Parietal lobe (tissue), 2 donors: ENCODE data around the gene ANKRD42. TPM values are rescaled to one million over a fixed set of nuclear protein-coding genes. Genes with fewer than 3 reads are reported as not detected.

Experiments
- small RNA-seq: library from RNA; depleted of rRNA; stranded (forward); fragments of <200 nt; gene quantifications from one replicate; pipeline ENCODE3, GENCODE V24; 2014; ENCODE audit warnings: low replicate concordance
- total RNA-seq: library from RNA; depleted of rRNA; stranded (reverse); fragments of >200 nt; gene quantifications from one replicate; pipeline ENCODE4 v1.2.3, GENCODE V29; 2014

Gene ANKRD42
- 8.1 TPM for total RNA-seq

DNA sequence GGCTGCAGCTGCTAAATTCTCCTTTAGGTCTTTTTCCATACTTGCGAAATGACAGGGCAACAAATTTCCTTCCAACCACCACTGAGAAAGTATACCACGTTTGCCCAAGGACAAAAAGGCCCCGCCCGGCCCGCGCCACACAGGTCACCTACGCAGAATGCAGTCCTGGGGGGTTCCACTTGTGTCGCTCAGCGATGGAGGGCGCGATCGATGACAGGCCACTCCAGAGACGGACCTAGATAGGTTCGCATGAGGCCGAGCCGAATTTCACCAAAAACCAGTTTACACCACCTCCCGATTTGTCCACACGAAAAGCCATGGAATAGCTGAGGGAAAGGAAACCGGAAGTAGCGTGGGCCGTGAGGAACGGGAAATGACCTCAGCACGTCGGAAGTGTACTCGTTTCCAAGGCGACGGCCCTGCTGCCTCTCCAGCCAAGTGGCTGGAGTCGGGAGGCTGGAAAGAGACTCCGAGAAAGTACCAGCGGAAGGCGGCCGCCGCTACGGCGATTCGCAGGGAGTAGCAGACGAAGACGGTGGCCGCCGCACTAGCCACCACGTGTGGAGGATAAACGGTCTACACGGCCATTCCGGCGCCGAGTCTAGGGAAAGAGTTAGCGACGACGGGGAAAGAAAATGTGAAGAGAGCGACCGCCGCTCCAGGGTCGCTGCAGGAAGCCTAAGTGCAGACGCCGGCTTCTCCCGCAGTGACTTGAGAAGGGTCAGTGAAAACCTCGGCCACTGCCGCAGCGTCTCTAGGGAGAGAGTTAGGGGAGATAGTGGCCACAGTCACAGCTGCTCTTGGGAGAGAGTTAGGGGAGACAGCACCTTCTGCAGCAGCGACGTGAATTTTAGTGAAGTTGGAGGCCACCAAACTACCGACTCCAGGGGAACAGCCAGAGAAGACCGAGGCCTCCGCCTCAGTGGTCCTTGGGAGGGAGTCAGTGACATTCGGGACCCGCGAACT, at the start of gene ANKRD42:
ANKRD42 (plus strand) TSS at position 398 of the 966 bp plus-strand sequence. CDS start 959 bp downstream, outside the sequence.

DNA sequence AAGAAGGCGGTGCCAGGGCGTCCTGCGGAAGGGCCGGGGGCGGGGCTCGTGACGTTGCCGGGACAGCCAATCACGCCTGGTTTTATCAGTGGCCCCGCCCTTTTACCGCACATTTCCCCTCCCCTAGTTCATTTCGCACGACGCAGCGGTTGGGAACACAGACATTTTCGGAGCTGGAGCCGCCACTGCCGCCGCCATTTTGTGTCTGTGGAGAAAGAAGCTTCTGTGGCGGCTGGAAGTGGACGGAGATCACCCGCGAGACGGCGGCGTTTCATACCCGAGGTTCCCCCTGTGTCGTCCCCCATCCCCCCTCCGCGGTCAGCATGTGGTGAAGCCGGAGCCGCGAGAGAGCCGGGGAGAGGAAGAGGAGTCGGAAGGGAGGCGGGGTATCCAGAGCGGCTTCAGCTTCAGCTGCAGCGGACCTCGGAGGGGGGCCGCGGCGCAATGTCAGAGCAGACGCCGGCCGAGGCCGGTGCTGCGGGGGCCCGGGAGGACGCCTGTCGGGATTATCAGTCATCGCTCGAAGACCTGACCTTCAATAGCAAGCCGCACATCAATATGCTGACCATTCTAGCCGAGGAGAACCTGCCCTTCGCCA, 36.4 kb upstream of the ANKRD42 start, which contains the start of gene PCF11:
PCF11 (plus strand) TSS at position 136 of the 598 bp plus-strand sequence; CDS start at position 445, 309 bp downstream.

DNA sequence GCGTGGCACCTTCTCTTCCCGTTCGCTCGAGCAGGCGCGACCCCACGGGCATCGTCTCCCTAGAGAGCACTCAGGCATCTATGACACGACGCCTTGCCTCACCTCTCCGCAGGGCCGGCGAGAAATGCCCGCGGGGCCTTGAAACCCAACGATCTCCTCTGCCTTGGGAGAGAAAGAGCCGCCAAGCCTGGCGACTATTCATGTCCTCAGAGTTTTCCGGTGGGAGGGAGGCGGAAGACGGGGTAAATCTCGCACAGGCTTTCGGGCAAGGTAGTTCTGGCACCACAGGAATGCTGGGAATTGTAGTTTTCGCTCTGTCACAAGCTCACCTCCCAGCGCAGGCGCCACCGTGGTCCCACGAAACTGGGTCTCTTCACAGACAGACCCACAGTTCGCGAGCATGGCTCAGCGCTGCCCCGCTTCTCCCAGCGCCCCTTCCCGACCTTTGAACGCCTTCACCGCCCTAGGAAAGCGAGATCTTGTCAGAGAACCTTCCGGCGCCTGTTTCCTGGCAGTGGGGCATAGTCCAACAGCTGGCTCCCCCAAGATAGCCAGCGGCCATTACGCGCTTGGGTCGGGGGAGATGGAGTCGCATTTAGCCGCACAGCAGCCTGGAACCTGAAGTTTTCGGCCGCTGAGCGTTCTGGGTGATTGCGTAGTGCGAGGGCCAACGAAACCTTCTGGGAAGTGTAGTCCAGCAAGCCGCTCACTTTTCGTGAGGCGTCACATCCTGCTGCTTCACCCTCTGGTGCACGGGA, 92.4 kb downstream of the ANKRD42 start, which contains the start of gene CCDC90B:
CCDC90B (minus strand) TSS at position 597 of the 758 bp plus-strand sequence; CDS start at position 202, 395 bp downstream.

Small RNAs within 50 kb of the gene (small RNA-seq; reads per million reads assigned to genes)
- gene AP000873.5: not detected

Other genes with a start within 250 kb of the ANKRD42 start
- gene RAB30, start 121.8 kb upstream of the ANKRD42 start, total RNA-seq: 53.5 TPM
- 100 TPM for gene PCF11, start 36.6 kb upstream of the ANKRD42 start, total RNA-seq
- gene CCDC90B, start 92.7 kb downstream of the ANKRD42 start, total RNA-seq: 146 TPM